Stimulated activated CD4-positive, alpha-beta T cell treated with anti-CD3 and anti-CD28 coated beads, Interleukin-4, amount 100 ng/mL, for 4 hours (primary cell): ENCODE results near the gene PNMA8A.

Experiments
- DNase-seq, 2 experiments: peaks; one replicate each; pipeline ENCODE4 v3.0.0-alpha.2; 2020

Gene PNMA8A

GRCh38 chr19:46491975-46492682 is 20.8 kb upstream of the PNMA8A start:
- DNase-seq, result no peak

DNA sequence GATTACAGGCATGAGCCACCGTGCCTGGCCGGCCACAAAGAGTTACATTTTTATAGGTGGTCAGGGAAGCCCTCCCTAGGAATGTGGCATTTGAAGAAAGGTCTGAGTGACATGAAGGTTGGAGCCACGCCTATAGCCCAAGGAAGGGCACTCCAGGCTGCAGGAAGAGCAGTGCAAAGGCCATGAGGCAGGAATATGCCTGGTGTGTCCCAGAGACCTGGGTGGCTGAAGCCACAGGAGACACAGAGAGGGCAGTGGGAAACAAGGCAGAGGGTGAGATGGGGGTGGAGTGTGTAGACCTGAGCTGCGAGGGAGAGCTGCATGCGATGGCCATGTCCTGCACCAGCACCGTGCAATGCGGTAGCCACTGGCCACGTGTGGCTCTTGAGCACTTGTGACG is 19.4 kb upstream of the PNMA8A start:
- no peak for DNase-seq

DNA sequence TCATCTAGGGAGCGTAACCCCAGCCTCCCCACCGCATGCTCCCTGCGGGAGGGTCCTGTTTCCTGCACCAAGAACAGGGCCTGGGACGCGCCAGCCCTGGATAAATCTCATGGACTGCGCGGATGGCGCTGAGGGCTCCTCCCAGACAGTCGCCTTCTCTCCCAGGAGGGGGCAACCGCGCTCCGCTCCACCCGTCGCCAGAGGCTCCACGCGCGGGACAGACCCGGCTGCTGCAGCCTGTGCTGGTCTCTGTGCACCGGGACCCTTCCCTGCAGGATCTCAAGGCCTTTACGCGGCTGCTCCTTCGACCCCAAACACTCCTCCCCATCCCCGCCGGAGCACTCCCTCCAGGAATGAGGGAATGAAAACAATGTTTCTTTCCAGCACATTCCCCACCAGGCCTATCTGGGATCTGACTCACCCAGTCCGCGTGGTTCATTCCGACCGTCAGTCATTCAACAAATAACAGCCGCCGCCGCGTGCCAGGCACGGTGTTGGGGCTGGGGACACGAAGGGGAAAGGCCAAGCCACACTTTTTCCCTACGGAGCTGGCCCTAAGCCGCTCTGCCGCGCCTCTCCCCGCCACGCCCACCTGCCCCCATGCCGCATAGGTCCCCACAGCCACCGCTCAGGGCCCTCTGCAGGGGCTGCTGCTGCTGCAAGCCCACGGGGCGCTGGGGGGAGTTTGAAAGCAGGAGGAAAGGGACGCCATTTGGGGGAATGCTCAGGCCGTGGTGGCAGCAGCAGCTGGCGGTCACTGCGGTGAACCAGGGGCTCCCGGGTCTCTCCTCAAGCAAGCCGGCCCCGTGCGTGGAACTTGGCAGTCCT is 18.3 kb upstream of the PNMA8A start:
- DNase-seq, result no peak

DNA sequence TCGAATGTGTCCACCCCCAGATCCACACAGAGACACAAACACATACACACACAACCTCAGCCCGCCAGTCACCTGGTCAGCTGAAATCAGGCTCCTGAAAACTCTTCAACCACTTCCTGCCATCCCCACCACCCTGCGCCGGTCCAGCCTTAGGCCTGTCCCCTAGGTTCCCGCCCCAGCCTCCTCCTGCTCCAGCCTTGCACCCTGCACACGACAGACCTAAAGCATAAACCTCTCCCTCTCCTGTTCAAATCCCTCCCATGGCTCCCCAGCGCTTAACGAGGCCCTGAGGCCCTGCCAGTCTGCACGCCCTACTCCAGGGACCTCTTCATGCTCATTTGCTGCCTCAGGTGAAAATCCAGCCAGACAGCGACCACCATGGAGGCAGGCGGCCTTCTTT is 17.2 kb upstream of the PNMA8A start:
- DNase-seq, result no peak

- peak; percentile 57 to 80 for DNase-seq
Observed at GRCh38 chr19:46487802-46488445, 16.6 kb upstream of the PNMA8A start.

DNA sequence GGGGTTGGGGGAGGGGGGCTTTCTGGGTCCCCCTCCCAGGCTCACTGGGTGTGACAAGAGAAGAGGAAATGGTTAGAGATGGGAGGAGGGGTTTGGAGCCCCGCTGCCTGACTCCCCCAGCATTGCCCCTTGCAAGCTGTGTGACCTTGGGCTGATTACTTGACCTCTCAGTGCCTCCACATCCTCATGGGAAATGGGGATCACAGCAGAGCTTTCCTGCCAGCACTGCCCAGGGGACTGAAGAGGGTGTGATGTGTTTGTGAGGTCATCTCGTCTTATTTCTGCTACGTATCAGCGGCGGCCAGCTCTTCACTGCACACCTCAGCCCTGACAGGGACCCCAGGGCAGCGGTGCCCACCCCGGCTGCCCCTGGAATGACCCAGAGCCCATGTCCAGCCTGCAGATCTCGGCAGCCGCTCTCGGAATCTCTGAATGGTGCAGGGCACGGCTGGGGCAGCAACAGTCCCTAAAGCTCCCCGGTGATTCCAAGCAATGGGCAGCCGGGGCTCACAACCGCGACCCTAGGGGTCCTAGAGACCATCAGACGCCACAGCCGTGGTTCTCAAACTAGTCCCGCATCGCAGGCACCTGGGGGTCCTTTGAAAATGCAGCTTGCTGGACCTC is 15.9 kb upstream of the PNMA8A start:
- no peak for DNase-seq

- DNase-seq, result no peak
Observed at GRCh38 chr19:46486358-46486757, 15.0 kb upstream of the PNMA8A start.

- no peak for DNase-seq
Observed at GRCh38 chr19:46484656-46485055, 13.3 kb upstream of the PNMA8A start.

DNA sequence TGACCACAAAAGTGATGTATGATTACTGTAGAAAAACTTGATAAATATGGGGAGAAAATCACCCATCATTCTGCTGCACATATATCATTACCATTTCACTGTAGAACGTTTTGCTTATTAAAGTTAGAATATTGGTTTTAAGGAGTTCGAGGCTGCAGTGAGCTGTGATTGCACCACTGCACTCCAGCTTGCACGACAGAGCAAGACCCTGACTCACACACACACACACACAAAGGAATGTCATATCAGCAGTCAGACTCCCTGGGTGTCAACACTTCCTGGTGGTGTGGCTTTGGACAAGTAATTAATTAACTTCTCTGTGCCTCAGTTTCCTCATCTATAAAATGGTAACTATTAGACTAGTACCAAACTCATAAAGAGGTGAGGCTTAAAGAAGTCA is 11.3 kb upstream of the PNMA8A start:
- no peak for DNase-seq

DNA sequence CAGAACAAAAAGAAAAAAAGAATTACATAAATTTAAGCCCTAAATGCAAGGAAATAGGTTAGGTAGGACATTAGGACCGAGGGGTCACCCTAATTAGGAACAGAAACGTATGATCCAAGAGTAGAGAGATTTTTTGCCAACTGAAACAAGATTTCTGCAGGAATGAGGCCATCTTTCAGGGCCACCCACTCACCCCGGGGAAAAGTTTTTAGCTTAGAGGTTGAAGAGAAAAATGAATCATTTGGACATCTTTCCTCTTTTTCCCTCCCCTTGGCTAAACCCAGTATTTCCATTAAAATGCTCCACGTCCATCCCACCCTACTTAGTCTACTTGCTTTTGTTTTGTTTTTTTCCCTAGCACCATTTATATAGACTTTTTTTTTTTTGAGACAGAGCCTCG is 10.6 kb upstream of the PNMA8A start:
- no peak for DNase-seq

DNA sequence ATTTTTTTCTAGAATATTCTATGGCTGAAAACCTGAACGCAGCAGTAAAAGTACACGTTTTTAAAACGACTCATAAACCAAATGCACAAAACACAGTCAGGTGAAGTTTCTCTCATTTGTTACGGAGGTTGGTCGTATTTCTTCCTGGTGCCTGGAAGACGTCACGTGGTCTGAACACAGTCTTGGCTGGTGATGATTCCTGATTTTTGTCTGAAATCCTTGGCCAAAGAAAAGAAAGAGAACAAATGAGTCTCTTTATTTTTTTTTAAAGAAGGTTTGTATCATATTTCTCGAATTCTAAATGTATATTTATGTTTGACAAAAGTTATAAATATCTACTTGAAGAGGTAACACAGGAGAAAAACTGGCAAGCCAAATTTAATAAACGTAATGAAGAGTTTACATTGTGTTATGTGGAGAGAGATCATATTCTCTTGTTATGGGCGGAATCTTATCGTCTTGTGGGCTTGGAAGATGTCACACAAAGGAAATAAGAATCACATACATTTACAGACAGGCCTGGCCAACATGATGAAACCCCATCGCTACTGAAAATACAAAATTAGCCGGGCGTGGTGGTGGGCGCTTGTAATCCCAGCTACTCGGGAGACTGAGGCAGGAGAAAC is 10.0 kb upstream of the PNMA8A start:
- DNase-seq, result no peak

DNA sequence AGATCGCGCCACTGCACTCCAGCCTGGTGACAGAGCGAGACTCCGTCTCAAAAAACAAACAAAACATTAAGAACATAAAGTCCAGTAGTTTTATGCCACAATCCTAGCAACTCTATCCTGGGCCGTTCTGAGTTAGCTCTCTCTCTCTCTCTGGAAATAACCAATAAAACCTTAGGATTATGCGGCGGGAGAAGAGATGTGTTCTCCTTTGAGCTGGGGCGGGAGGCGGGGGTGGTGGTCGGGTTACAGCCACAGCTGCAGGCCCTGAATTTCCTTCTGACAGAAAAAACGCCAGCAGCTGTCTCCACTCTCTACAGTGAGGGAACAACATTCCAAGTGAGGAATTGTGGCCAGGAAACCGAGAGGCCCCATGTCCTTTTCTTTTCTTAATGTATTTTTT is 9.1 kb upstream of the PNMA8A start:
- DNase-seq, result no peak

- DNase-seq, result no peak
Observed at GRCh38 chr19:46478356-46478986, 7.1 kb upstream of the PNMA8A start.

DNA sequence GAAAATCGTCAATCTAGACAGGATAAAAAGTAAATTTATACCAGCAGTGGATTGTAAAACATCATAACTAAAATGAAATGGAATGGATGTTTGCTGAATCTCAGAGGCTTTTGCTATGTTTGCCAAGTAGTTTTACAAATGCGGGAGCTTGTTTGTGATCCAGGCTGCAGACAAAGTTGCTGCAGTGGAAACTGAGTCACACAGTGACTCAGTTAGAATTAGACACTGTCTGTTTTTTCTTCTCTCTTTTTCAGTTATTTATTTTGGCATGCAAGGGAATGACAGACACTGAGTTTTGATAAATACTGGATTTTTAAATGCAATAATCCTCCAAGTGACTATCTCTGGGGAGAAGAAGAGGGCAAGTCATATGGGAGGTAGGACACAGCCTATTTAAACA is 4.6 kb upstream of the PNMA8A start:
- DNase-seq, result no peak

DNA sequence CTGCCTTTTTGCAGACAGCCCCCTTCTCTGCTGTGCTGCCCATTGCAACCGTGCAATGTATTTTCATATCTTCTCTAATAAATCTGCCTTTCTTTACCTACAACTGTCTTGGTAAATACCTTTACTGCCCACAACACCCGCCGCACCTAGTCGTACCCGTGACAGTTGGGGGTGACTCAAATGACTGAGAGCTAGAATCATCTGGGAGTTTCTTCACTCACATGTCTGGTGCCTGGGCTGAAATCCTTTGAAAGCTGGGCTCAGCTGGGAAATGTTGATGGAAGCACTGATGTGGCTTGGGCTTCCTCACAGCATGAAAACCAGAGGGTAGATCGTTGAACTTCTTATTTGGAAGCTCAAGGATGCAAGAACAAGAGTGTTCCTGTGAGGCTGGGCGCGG is 2.8 kb upstream of the PNMA8A start:
- DNase-seq, result no peak

DNA sequence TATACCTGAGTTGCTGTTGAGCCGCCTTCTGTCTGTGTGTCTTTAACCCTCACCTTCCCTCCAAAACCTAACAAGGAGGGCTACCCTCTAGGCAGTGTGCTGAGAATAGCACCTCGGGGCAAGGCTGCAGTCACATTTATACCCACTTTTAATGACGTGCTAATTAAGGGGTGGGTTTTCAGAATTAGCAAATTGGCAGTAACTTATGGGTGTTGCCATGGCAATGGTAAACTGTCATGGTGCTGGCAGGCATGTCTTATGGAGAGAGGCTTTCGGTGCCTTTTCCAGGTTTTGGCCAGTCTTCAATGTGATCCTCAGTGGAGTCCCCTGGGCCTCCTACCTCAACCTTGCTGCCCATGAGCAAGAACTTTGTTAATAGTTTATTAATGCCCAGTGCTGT is 1.2 kb upstream of the PNMA8A start:
- DNase-seq, result no peak

- DNase-seq, result no peak
Observed at GRCh38 chr19:46471811-46472543, 614 bp upstream of the PNMA8A start.

- no peak for DNase-seq
Observed at GRCh38 chr19:46470376-46470775, 987 bp downstream of the PNMA8A start.

GRCh38 chr19:46469541-46470185 is 1.7 kb downstream of the PNMA8A start:
- DNase-seq, result no peak

GRCh38 chr19:46466536-46467196 is 4.7 kb downstream of the PNMA8A start:
- DNase-seq, result no peak

GRCh38 chr19:46463516-46463915 is 7.8 kb downstream of the PNMA8A start:
- DNase-seq, result no peak
